CD14-positive monocyte (primary cell): ENCODE results near the gene TNNI3. TPM values are rescaled to one million over a fixed set of nuclear protein-coding genes. Genes with fewer than 3 reads are reported as not detected.

Experiments used
- DNase-seq, 3 donors: peaks; one replicate each; pipeline ENCODE4 v3.0.0-alpha.2; 2011 to 2022
- H2AFZ ChIP-seq: 2 replicates; pipeline ENCODE4 v1.6.0; 2012; ENCODE audit warnings: mild to moderate bottlenecking, low read depth, low read length, inconsistent platforms; ENCODE audit not compliant: insufficient read depth, poor library complexity, severe bottlenecking
- H3K27ac ChIP-seq, 2 donors: 1 replicate in 1 of 2; 2 replicates in 1 of 2; pipeline ENCODE4 v1.5.1; 2012 to 2013; ENCODE audit warnings: low read length in 2 of 2, control low read depth in 1 of 2, inconsistent platforms in 1 of 2, low read depth in 1 of 2, mild to moderate bottlenecking in 1 of 2
- H3K27me3 ChIP-seq, 2 donors: one replicate each; pipeline versions ENCODE4 v1.6.0 to v1.6.1; 2011 to 2013; ENCODE audit warnings: low read length in 2 of 2; ENCODE audit not compliant: control insufficient read depth in 2 of 2, insufficient read depth in 2 of 2
- H3K36me3 ChIP-seq, 2 donors: replicated peaks in 1 of 2; 1 replicate in 1 of 2; 2 replicates in 1 of 2; pipeline versions ENCODE4 v1.5.1 to v1.6.1; 2012 to 2013; ENCODE audit warnings: low read length in 2 of 2, control low read depth in 1 of 2, inconsistent platforms in 1 of 2, mild to moderate bottlenecking in 1 of 2; ENCODE audit not compliant: insufficient read depth in 2 of 2, control insufficient read depth in 1 of 2
- H3K4me1 ChIP-seq, 2 donors: 1 replicate in 1 of 2; 2 replicates in 1 of 2; pipeline versions ENCODE4 v1.5.1 to v1.6.1; 2012 to 2013; ENCODE audit warnings: low read length in 2 of 2, control low read depth in 1 of 2, inconsistent platforms in 1 of 2, mild to moderate bottlenecking in 1 of 2, moderate library complexity in 1 of 2; ENCODE audit not compliant: insufficient read depth in 2 of 2, control insufficient read depth in 1 of 2
- H3K4me2 ChIP-seq: replicated peaks from 2 replicates; pipeline ENCODE3; 2012; ENCODE audit warnings: low read length, moderate library complexity, mild to moderate bottlenecking; ENCODE audit not compliant: poor library complexity, severe bottlenecking; ENCODE audit errors: extremely low read depth
- H3K4me3 ChIP-seq, 3 experiments: fragments of 200-600 bp in 1 of 3; sonication (generic) in 1 of 3; replicated peaks in 1 of 3; 1 replicate in 2 of 3; 2 replicates in 1 of 3; pipeline ENCODE4 v1.5.1; 2011 to 2013; ENCODE audit warnings: low read length in 3 of 3, mild to moderate bottlenecking in 3 of 3, control low read depth in 2 of 3, low read depth in 2 of 3, inconsistent platforms in 1 of 3, moderate library complexity in 1 of 3
- H3K79me2 ChIP-seq: 2 replicates; pipeline ENCODE4 v1.6.0; 2012; ENCODE audit warnings: mild to moderate bottlenecking, control low read depth, inconsistent platforms, low read length, moderate library complexity; ENCODE audit not compliant: insufficient read depth
- H3K9ac ChIP-seq: 2 replicates; pipeline ENCODE4 v1.6.0; 2017; ENCODE audit warnings: low read length, mild to moderate bottlenecking; ENCODE audit not compliant: insufficient read depth, poor library complexity, severe bottlenecking
- H3K9me3 ChIP-seq, 2 donors: replicated peaks in 1 of 2; 1 replicate in 1 of 2; 2 replicates in 1 of 2; pipeline versions ENCODE4 v1.5.1 to v1.6.1; 2012 to 2013; ENCODE audit warnings: low read length in 2 of 2, control low read depth in 1 of 2; ENCODE audit not compliant: control insufficient read depth in 1 of 2, insufficient read depth in 1 of 2
- H4K20me1 ChIP-seq: 2 replicates; pipeline ENCODE4 v1.6.0; 2012; ENCODE audit warnings: mild to moderate bottlenecking, low read length, control low read depth, moderate library complexity; ENCODE audit not compliant: insufficient read depth
- H3K27ac Mint-ChIP-seq, 7 donors: one replicate each; pipeline ENCODE4 v1.8.0; 2020; ENCODE audit warnings: mild to moderate bottlenecking in 7 of 7, mixed read lengths in 7 of 7, moderate library complexity in 6 of 7, inconsistent platforms in 2 of 7
- H3K27me3 Mint-ChIP-seq, 3 donors: one replicate each; pipeline ENCODE4 v1.8.0; 2021 to 2022; ENCODE audit warnings: low read depth in 3 of 3, mild to moderate bottlenecking in 3 of 3, mixed read lengths in 3 of 3, moderate library complexity in 3 of 3, inconsistent platforms in 1 of 3
- H3K36me3 Mint-ChIP-seq, 2 donors: one replicate each; pipeline ENCODE4 v1.8.0; 2020; ENCODE audit warnings: mixed read lengths in 2 of 2, inconsistent platforms in 1 of 2, mild to moderate bottlenecking in 1 of 2
- H3K4me1 Mint-ChIP-seq: one replicate; pipeline ENCODE4 v1.8.0; 2020; ENCODE audit warnings: mild to moderate bottlenecking, mixed read lengths
- H3K4me3 Mint-ChIP-seq, 2 donors: one replicate each; pipeline ENCODE4 v1.8.0; 2020; ENCODE audit warnings: mild to moderate bottlenecking in 2 of 2, mixed read lengths in 2 of 2, moderate library complexity in 1 of 2
- H3K9me3 Mint-ChIP-seq, 7 donors: one replicate each; pipeline ENCODE4 v1.8.0; 2020 to 2022; ENCODE audit warnings: mixed read lengths in 7 of 7, mild to moderate bottlenecking in 6 of 7, moderate library complexity in 6 of 7, inconsistent platforms in 2 of 7
- WGBS: methylation state at CpG from one replicate; pipeline ENCODE4 v1.1.5; 2013; ENCODE audit warnings: missing lambda C conversion rate; ENCODE audit not compliant: insufficient coverage; 5-methylcytosine and 5-hydroxymethylcytosine counted together
- intact Hi-C, 2 donors: fragments of 100-400 bp; cut with micrococcal nuclease; formaldehyde crosslinking; loops; one replicate each; pipeline versions ENCODE4 v1.15.0 to v1.15.1; 2023
- polyA plus RNA-seq, 3 donors: library from polyadenylated mRNA; depleted of rRNA in 1 of 3; unstranded in 2 of 3; stranded (reverse) in 1 of 3; fragments of 300-500 nt in 2 of 3; fragments of >200 nt in 1 of 3; fragmentation: Illumina TruSeq in 2 of 3; gene quantifications; 1 replicate in 2 of 3; 2 replicates in 1 of 3; pipeline ENCODE4 v1.2.3, GENCODE V29; 2012 to 2021
- TF ChIP-seq, protein P1 (sequence below): fragments of 200-600 bp; IDR thresholded peaks from one replicate; pipeline ENCODE4 v1.8.0; 2022; ENCODE audit warnings: antibody characterized with exemption, mild to moderate bottlenecking

The TNNI3 gene
- polyA plus RNA-seq, 3 donors = 1.2 TPM; not detected in 2

DNA sequence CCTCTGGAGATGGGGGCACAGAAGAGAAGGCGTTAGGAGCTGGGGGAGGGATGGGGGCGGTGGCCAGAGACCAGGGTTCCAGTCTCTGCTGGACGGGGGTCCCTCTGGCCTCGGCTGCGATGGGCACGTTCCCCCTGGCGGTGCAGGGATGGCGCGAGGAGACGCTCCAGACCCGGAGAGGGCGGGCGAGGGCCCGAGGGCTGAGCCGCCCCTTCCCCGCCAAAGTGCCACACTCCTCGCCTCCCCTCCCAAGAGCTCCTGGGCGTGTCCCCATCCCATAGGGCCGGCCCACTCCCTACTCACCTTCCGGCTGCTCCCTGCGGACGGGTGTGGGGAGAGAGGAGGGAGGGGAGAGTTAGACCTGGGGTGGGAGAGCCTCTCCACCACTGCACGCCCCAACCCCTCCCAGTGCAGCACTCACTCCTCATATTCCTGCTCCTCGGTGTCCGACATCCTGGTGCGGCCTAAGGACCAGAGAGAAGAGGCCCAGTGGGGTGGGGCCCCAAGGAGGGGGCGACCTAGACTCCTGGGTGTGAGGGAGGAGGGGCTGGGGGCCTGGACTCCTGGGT lies 10.7 kb downstream of the TNNI3 start:
- H3K9me3 Mint-ChIP-seq = peaks cover 5 to 20% (median 13%) of the 10 kb centered on the region in 7 donors
- H3K4me1 Mint-ChIP-seq = peaks cover 26% of the 10 kb centered on the region
- Histone ChIP-seq H3K9me3 (peaks cover 5 to 6% of the 10 kb centered on the region in 2 donors), H4K20me1 (no peaks in the 10 kb centered on the region), H3K4me1 (peaks cover 25 to 30% of the 10 kb centered on the region in 2 donors), H3K79me2 (no peaks in the 10 kb centered on the region), H3K9ac (no peak overlapping the region), H3K4me2 (peak overlapping the region; percentile 63), H3K27me3 (peaks cover 10 to 52% of the 10 kb centered on the region in 2 donors), H3K4me3 (peak overlapping the region in 1 of 3 experiments; percentile 62), H2AFZ (peak overlapping the region; percentile 53), H3K36me3 (no peaks in the 10 kb centered on the region), H3K27ac (no peak overlapping the region)
- WGBS = 8% methylated on average over 13 of the region's 27 CpGs
- TF ChIP-seq, protein P1, sequence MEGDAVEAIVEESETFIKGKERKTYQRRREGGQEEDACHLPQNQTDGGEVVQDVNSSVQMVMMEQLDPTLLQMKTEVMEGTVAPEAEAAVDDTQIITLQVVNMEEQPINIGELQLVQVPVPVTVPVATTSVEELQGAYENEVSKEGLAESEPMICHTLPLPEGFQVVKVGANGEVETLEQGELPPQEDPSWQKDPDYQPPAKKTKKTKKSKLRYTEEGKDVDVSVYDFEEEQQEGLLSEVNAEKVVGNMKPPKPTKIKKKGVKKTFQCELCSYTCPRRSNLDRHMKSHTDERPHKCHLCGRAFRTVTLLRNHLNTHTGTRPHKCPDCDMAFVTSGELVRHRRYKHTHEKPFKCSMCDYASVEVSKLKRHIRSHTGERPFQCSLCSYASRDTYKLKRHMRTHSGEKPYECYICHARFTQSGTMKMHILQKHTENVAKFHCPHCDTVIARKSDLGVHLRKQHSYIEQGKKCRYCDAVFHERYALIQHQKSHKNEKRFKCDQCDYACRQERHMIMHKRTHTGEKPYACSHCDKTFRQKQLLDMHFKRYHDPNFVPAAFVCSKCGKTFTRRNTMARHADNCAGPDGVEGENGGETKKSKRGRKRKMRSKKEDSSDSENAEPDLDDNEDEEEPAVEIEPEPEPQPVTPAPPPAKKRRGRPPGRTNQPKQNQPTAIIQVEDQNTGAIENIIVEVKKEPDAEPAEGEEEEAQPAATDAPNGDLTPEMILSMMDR = no peak
- H3K27me3 Mint-ChIP-seq = peaks cover 57 to 76% (median 70%) of the 10 kb centered on the region in 3 donors
- DNase-seq = no peak
- no peaks in the 10 kb centered on the region for H3K36me3 Mint-ChIP-seq
- peak overlapping the region in 1 of 2 donors; percentile 71 for H3K4me3 Mint-ChIP-seq
- intact Hi-C loops = loop anchor here in 1 of 2 donors (10.0 kb wide), 2 partner anchors 278 to 308 kb away; no protein-coding TSS in a partner anchor
- no peak overlapping the region for H3K27ac Mint-ChIP-seq

DNA sequence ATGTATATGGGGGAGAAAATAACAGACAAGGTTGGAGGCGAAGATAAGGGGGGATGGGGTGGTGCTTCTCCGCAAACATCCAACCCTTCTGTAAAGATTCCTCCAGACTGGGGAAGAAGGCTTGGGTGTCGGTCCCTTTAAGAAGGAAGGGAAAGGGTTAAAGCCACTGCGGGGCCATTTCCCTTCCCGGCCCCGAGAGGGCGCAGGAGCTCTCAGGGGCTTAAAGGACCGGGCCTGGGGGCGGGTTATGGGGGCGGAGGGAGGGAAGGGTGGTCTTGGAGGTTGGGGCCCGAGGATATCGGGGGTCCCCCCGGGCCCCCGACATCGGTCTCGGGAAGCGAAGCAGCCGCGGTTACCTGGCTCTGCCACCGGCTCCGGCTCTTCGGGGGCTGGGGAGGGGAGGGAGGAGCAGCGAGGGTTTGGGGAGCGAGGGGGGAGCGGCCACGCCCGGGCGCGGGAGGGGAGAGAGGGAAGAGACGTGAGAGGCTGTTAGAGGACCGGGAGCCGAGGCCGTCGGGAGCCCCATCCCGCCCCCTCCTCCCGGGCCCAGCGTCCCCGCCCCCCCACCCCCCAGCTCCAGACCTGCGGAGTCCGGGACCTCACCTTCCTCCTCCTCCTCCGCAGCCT lies 11.3 kb downstream of the TNNI3 start:
- Histone ChIP-seq H4K20me1 (no peaks in the 10 kb centered on the region), H3K27me3 (peaks cover 10 to 55% of the 10 kb centered on the region in 2 donors), H3K4me3 (peak overlapping the region; percentile 1 to 62 (median 11)), H2AFZ (peak overlapping the region; percentile 53), H3K9ac (no peak overlapping the region), H3K4me1 (peaks cover 25 to 30% of the 10 kb centered on the region in 2 donors), H3K4me2 (peak overlapping the region; percentile 63), H3K79me2 (no peaks in the 10 kb centered on the region), H3K27ac (no peak overlapping the region), H3K9me3 (peaks cover 0 to under 1% of the 10 kb centered on the region in 2 donors), H3K36me3 (no peaks in the 10 kb centered on the region)
- TF ChIP-seq, protein P1 = peak; percentile 54
- H3K27ac Mint-ChIP-seq = no peak overlapping the region
- WGBS = under 1% methylated on average over 17 of the region's 41 CpGs
- peaks cover 3 to 14% (median 9%) of the 10 kb centered on the region in 7 donors for H3K9me3 Mint-ChIP-seq
- peaks cover 26% of the 10 kb centered on the region for H3K4me1 Mint-ChIP-seq
- H3K4me3 Mint-ChIP-seq = peak overlapping the region; percentile 31 to 57
- no peaks in the 10 kb centered on the region for H3K36me3 Mint-ChIP-seq
- intact Hi-C loops = loop anchor here in 1 of 2 donors (10.0 kb wide), 2 partner anchors 279 to 309 kb away; no protein-coding TSS in a partner anchor
- H3K27me3 Mint-ChIP-seq = peaks cover 63 to 82% (median 76%) of the 10 kb centered on the region in 3 donors
- DNase-seq = no peak
